NCI-H1048 (cell line): ENCODE data around the gene GPC1.
"Not testable (repeated sequence)": the region's sequence is repeated elsewhere in the genome, so short reads cannot be mapped to it uniquely, and the experiment has no call there.

Experiments used
- DNase-seq: peaks from one replicate; lab custom pipeline; 2025; lab: John Stamatoyannopoulos, UW

The GPC1 gene, protein sequence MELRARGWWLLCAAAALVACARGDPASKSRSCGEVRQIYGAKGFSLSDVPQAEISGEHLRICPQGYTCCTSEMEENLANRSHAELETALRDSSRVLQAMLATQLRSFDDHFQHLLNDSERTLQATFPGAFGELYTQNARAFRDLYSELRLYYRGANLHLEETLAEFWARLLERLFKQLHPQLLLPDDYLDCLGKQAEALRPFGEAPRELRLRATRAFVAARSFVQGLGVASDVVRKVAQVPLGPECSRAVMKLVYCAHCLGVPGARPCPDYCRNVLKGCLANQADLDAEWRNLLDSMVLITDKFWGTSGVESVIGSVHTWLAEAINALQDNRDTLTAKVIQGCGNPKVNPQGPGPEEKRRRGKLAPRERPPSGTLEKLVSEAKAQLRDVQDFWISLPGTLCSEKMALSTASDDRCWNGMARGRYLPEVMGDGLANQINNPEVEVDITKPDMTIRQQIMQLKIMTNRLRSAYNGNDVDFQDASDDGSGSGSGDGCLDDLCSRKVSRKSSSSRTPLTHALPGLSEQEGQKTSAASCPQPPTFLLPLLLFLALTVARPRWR

DNA sequence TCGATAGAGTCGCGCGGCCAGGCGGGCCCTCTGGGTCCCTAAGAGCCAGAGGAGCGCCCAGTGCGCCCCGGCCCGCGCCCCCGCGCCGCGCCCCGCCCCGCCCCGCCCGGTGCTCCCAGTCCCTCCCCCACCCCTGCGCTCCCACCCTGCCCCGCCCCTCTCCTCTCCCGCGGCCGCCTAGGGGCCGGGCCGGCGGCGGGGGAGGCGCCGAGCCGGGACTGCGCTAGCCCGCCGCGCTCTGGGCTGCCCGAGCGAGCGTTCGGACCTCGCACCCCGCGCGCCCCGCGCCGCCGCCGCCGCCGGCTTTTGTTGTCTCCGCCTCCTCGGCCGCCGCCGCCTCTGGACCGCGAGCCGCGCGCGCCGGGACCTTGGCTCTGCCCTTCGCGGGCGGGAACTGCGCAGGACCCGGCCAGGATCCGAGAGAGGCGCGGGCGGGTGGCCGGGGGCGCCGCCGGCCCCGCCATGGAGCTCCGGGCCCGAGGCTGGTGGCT is at the start of gene GPC1:
Gene GPC1 (plus strand): TSS at position 207 of the 491 bp plus-strand sequence. CDS start 256 bp downstream, at position 463.
- peak; percentile 25 for DNase-seq

DNA sequence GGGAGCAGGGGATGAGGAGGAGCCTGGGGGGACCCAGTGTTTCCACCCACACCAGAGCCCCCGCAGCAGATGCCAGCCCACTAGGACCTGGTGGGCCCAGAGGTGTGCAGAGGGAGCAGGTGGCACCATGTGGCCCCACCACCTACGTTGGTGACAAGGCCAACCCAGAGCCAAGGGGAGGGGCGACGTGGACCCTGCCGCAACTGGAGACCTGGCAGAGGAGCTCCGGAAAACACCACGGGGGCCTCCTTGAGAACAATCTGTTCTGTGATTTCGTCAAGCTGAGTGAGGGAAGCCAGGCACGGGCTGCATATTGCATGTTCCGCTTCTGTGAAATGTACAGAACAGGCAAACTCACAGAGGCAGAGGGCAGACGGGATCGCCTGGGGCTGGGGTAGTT is 49.1 kb upstream of the GPC1 start:
- no peak for DNase-seq

DNA sequence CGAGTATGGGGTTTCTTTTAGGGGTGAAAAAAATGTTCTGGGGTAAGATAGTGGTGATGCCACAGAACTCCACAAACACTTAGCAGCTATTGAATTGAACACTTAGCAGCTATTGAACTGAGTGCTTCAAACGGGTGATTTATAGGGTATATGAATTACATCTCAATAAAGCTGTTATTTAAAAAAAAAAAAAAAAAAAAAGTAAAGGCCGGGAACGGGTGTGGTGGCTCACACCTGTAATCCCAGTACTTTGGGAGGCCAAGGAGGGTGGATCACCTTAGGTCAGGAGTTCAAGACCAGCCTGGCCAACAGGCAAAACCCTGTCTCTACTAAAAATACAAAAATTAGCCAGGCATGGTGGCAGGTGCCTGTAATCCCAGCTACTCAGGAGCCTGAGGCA is 48.7 kb upstream of the GPC1 start:
- not testable (repeated sequence) for DNase-seq

- no peak for DNase-seq
Observed at GRCh38 chr2:240387325-240387668, 48.2 kb upstream of the GPC1 start.

DNA sequence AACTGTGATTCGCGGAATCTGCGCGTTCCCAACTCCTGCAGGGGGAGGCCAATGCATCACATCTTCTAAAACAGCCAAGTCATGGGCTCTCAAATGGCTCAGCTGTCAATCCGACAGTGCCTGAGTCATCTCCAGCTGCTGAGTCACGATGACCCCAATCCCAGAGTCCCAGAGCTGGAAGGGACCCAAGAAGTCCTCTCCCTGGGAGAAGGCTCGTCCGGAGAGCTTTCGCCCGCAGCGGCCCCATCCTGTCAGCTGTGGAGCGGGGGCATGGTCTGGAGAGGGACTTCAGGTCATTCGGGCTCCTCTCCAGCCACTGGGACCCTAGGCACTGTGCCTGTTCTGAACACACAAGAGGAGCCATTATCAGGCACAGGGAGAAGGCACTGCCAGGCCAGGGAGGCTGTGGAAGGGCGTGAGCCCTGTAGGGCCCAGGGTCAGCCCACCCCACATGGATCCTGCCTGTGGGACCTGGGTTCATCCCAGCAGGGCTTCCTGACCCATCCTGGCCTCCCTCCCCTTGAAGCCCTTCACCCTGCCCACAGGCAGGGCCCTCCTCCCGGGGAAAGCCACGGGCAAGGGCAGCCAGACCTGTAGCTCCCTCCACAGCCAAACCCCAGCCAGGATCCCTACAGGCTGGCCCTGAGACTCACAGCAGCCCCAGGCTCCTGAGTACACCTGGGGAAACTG is 47.6 kb upstream of the GPC1 start:
- DNase-seq: no peak

GRCh38 chr2:240388471-240389301 is 46.8 kb upstream of the GPC1 start:
- no peak for DNase-seq

DNA sequence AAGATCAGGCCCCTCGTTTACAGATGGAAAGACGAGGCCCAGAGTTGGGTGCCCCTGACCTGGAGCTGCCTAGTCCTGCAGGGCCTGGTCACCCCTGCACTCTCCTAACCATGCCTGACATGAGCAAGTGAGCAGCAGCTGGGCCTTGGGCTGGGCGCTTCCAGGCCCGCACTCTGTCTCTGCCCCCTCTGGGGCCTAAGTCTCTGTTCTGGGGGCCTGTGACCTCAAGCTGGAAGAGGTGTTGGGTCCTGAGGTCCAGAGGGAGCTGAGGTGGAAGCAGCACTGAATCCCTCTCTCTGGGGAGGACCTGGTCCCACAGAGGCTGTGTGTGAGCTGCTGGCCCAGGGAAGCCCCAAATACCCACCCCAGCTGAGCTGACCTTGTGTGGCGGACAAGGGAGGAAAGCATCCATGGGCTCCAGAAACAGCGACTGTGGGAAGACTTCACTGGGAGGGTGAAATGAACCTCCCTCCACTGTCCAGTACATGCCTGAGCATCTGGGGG is 46.1 kb upstream of the GPC1 start:
- DNase-seq: no peak

DNA sequence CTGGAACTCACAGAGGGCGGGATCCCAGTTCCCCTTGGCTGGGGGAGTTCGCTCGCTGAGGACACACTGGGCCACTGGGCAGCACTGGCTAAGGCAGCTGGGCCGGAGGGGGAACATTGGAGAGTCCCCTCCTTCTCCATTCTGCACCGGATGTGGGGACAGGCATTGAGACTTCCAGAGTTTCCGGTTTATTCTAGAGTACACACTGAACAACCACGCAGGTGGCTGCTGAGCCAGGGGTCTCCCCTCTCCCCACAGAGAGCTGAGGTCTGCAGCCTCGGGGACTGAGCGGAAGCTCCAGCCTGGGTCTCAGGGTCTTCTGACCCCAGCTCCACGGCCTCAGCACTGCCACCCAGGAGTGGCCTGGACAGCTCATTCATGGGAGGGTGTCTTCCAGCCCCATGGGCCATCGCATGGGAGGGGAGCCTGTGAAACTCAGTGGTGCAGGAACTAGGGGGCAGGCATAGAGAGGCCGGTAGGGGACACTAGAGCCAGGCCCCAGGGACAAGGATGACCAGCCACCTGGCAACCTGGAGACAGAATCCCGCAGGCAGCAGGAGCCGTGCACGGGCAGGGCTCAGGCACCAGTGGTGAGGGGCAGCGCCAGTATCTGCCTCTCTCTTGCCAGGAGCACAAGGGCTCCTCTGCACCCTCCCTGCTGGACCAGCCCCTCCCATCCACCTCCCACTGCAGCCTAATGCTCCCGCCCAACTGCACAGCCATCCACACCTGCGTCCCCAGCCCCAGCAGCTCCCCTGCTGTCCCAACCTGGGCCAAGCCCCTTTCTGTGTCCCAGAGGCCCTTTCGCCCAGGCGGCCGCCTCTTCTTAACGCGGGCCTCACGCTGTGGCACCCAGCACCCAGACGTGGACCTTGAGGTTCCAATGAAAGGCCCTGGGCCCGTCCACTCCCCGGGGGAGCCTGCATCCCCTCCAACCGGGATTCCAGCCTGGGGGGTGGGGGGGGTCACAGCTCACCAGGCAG is 45.1 kb upstream of the GPC1 start:
- DNase-seq: no peak

- DNase-seq: no peak
Observed at GRCh38 chr2:240391111-240392051, 44.1 kb upstream of the GPC1 start.

GRCh38 chr2:240392084-240392947 is 43.1 kb upstream of the GPC1 start:
- no peak for DNase-seq

- DNase-seq: no peak
Observed at GRCh38 chr2:240392948-240393830, 42.3 kb upstream of the GPC1 start.

DNA sequence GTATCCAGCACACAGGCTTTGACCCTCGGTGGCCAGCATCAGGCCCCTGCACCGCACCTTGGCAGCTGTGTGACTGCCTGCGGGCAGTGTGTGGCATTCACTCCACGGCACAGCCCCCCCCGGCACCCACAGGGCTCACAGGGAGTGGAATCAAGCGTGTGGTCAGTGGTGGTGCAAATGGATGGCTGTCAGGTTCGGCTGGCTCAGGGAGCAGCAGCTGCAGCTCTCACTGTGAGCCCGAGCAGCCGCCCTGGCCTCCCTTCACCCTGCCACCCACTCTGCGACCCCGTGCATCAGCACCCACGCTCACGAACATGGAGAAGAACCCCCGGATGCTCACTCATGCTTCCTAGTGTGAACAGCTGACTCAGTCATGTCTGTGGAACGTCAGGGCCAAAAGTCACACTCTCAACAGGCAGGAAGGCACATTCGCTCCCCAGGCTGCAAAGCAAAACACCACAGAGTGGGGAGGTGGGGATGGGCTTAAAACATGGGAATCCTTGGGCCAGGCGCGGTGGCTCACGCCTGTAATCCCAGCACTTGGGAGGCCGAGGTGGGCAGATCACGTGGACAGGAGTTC is 41.5 kb upstream of the GPC1 start:
- no peak for DNase-seq

- no peak for DNase-seq
Observed at GRCh38 chr2:240394549-240394948, 40.9 kb upstream of the GPC1 start.

- DNase-seq: no peak
Observed at GRCh38 chr2:240395448-240395847, 40.0 kb upstream of the GPC1 start.

GRCh38 chr2:240395896-240396622 is 39.4 kb upstream of the GPC1 start:
- no peak for DNase-seq
